GM18508 (cell line): Measurements from ENCODE around the gene AOAH.

ENCODE experiments used
- ATAC-seq: cut with Tn5 transposase; IDR thresholded peaks from one replicate; pipeline ENCODE4 v1.9.1; 2021; ENCODE audit warnings: moderate number of reproducible peaks; ENCODE audit not compliant: insufficient read depth, unreplicated experiment

Gene AOAH

DNA sequence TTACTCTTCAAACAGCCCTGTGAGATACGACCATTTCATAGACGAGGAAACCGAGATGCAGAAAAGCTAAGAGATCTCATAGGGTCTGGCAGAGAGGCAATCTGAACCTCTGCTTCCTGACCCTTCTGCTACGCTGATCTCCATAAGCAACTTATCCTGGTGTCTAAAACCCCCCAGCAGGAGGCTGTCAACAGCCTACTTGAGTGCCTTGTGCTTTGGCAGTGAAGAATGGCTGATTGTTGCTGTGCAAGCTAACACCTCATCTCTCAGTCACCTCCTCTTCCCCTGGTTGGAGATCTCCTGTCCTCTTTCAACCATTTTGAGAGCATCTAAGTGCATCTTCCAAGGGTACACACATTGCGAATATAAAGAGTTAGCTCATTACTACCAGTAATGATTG, 86.2 kb downstream of the AOAH start:
- no peak for ATAC-seq

- ATAC-seq: no peak
Measured at GRCh38 chr7:36637417-36637816, 86.9 kb downstream of the AOAH start.

GRCh38 chr7:36636126-36636525, 88.2 kb downstream of the AOAH start:
- no peak for ATAC-seq

- ATAC-seq: no peak
Measured at GRCh38 chr7:36635091-36635490, 89.2 kb downstream of the AOAH start.

GRCh38 chr7:36633377-36633776, 90.9 kb downstream of the AOAH start:
- no peak for ATAC-seq

DNA sequence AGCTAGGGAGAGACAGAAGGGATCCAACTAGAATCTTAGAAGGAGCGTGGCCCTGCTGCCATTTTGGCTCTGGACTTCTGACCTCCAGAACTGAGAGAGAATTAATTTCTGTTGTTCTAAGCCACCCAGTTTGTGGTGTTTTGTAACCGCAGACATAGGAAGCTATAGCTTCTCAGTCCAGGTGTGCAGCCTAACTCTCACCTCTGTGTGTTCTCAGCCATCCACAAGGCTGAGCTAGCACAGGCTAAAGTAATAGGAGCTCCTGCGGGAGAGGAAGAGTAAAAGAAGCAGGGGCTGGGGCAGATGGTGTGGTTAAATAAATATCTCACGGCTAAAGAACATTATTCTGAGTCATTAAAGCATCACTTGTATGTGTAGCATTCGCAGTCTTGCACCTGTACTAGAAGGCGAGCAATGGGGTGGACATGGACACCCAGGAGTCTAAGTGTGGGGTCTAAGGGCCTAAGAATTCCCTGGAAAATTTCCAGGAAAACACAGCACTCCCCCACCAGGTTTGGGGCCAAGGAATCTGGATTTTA, 94.1 kb downstream of the AOAH start:
- ATAC-seq: no peak

DNA sequence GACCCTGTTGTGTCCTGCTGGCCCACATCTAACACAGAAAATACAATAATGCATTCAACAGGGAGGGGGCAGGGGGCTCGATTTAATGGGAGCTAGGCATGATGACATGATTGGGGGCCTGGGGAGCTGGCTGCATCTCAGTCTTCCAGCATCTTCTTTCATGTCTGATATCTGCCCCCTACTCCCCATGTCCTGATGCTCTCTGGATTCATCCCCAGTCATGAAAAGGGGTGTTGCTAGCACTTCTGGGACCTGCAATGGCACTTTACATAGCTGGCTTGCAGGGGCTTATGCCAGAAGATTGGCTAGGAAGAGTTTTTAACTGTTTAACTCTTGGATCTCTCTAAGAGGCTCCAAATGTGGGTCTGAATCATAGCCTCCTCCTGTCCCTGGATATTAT, 94.9 kb downstream of the AOAH start:
- no peak for ATAC-seq

GRCh38 chr7:36627836-36628235, 96.5 kb downstream of the AOAH start:
- no peak for ATAC-seq

DNA sequence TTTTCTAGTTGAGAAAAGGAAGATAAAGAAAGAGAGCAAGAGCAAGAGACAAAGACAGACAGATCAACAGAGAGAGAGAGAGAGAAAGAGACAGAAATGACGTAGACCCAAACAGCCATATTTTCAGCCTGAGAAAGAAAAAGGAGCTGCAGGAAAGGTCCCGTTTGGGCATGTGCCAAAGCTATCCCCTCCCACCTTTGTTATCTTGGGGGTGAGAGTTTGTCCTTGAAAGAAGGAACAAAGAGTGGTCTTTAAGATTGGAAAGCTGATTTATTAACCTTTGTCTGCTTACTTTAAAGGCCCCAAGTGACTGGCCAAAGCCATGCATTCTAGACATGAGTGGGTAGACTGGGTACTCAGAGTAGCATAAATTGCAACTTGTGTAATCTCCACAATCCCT, 98.2 kb downstream of the AOAH start:
- no peak for ATAC-seq

DNA sequence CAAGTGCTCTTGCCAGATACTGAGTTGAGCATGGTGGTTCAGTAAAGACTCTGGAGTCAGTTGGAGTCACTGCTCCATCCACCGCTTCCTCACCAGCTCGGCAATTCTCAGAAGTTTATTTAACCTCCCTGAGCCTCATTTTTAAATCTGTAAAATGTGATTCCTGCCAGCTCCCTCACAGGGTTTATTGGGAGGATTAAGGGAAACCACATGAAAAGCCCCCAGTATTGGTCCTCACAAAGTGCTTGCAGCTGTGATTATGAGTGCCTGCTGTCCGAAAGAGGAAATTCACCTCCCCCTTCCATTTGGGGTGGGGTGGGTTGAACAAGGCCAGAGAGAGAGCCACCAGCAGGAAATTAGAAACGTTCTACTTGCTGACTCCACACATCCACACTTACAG, 99.0 kb downstream of the AOAH start:
- ATAC-seq: no peak

- ATAC-seq: no peak
Measured at GRCh38 chr7:36623247-36623646, 101.0 kb downstream of the AOAH start.

- ATAC-seq: no peak
Measured at GRCh38 chr7:36621396-36621795, 102.9 kb downstream of the AOAH start.

DNA sequence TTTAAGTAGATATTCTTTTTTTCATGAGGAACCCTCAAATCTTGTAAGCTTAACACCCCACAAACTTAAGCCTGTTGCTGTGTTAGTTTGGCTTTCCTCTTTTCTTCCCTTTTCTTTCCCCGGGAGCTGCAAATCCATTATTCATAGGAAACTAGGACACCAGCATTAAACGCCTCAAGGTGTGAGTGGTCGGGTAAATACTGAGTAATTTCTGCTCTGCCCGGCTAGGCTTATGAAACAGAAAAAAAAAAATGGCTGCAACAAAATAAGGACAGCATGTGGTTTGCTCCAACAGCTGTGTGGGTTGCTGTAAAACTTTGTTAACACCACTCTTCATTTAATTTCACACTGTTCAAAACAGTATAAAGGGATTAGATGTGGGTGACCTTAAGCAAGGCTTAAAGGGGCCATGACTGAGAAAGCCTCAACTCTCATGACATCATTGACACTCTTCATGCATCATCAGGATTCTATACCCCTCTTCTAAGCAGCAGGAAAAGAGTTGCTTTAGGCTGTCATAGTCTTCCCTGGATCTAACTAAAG, 104.1 kb downstream of the AOAH start:
- no peak for ATAC-seq

GRCh38 chr7:36617408-36617807, 106.9 kb downstream of the AOAH start:
- ATAC-seq: no peak

DNA sequence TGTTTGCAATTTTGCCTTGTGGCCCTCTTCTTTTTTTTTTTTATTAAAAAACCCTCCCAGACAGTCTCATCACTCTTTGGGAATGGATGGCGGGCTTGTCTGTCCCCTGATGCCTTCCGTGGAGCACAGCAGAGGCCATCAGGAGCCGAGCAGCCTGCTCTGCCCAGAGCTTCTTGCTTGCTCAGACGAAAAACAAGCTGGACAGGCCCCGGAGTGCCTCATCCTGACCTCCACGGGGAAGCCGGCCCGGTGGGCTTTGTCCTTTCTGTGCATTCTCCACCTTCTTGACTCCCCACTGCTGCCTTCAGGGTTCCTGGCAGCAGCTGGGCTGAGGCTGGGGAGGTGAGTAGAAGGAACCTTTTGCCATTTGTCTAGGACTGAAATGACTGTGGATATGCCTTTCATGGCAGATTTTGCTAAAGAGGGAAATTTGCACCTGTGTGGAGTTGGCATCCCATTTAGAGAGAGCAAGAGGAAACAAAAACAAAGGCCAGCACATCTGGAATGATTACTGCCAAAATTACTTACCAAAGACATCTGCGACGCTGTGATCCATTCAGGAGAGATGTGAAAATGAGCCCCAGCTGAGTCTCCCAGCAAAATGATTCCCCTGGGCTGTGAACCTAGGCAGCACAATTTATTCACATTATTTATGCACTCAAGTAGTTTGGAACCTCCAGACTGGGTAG, 108.3 kb downstream of the AOAH start:
- no peak for ATAC-seq

DNA sequence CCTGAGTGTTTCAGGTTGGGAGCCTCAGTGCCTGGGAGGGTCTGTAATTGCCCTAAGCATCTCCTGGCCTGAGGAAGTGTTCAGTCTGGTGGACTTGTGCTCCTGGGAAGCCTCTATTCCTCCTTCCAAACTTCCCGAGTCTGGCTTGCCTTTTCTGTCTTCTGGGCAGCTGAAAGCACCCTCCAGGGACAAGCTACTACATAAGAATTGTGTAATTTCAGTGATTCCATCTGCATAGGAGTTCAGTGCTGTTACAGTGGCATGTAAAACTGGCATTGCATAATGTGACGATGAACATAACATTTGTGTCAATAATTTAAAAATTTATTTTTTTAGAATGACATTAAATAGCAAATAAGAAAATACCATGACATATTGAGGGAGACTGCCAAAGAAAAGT, 109.3 kb downstream of the AOAH start:
- ATAC-seq: no peak

DNA sequence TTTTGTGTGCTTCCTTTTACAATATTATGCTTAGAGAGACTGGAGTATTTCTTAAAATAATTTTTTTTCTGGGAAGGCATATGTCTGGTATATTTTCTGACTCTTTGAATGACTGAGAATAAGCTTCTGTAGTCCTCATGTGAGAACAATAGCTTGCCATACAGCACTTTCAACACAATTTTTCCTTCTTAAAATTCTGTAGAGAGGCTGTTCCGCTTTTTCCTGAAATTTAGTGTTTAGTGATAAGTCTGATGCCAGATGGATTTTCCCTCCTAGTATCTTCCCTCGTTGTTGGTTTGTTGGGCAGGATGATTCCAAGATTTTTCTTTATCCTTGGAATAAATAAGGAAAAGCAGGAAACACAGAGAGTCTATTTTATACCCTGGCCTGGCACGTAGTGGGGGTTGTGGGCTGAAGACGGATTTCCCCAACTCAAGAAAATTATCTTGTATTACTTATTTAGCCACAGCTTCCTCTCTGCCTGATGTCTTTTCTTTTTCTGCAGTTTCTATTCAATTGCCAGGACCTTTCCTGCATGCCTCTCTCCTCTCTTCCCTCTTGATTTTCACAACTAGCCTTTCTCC, 111.2 kb downstream of the AOAH start:
- ATAC-seq: no peak

- ATAC-seq: no peak
Measured at GRCh38 chr7:36611703-36612102, 112.6 kb downstream of the AOAH start.

DNA sequence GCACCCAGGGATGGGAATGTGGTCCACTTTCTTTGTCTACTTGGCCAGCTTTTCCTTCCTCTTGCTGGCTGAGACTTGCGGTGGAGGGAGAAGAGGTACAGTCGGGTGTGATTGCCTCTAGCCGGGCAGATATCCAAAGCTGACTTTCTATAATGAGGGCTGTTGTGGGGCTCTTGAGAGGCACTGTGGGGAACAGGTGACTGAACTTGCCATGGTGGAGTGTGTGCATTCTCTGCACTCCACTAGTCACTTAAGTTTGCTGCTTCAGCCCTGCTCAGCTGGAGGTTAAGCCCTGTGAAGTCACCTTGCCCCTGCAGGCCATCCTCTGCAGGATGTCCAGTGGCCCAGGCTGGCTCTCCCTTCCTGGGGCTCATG, 116.6 kb downstream of the AOAH start:
- ATAC-seq: no peak

- no peak for ATAC-seq
Measured at GRCh38 chr7:36606976-36607720, 117.1 kb downstream of the AOAH start.
